Retinal pigment epithelial cell (primary cell): ENCODE results near the gene PSTPIP2.

ENCODE experiments used
- DNase-seq: peaks from one replicate; pipeline ENCODE4 v3.0.0-alpha.2; 2010; ENCODE audit warnings: low read depth
- H3K4me3 ChIP-seq: 2 replicates; pipeline ENCODE4 v1.5.1; 2011; ENCODE audit warnings: mild to moderate bottlenecking, low read length, control low read depth, moderate library complexity
- TF ChIP-seq, protein P1 (sequence below): conservative IDR thresholded peaks from 2 replicates; pipeline ENCODE4 v1.5.1; 2011; ENCODE audit warnings: low read depth, low read length, control low read depth, inconsistent platforms

Gene PSTPIP2

DNA sequence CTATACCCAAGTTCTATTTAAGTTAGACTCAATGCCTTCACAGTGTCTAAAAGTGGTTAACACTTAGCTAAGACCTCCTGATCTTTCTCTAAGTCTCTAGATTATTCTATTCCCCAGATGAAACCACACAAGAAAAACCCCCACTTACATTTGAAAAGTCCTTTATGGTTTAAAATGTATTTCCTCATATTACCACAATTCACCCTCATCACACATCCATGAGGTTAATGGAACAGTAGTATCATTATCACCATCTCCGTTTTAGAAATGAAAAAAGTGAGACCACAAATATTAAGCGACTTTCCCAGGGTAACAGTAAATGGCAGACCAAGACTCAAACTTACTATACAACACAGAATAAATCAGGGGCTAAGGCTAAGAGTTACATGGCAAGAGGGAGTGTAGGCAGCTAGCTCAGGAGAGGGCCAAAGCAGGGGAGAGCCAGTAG lies 133.5 kb downstream of the PSTPIP2 start:
- no peak for DNase-seq
- TF ChIP-seq, protein P1, sequence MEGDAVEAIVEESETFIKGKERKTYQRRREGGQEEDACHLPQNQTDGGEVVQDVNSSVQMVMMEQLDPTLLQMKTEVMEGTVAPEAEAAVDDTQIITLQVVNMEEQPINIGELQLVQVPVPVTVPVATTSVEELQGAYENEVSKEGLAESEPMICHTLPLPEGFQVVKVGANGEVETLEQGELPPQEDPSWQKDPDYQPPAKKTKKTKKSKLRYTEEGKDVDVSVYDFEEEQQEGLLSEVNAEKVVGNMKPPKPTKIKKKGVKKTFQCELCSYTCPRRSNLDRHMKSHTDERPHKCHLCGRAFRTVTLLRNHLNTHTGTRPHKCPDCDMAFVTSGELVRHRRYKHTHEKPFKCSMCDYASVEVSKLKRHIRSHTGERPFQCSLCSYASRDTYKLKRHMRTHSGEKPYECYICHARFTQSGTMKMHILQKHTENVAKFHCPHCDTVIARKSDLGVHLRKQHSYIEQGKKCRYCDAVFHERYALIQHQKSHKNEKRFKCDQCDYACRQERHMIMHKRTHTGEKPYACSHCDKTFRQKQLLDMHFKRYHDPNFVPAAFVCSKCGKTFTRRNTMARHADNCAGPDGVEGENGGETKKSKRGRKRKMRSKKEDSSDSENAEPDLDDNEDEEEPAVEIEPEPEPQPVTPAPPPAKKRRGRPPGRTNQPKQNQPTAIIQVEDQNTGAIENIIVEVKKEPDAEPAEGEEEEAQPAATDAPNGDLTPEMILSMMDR, result no peak

DNA sequence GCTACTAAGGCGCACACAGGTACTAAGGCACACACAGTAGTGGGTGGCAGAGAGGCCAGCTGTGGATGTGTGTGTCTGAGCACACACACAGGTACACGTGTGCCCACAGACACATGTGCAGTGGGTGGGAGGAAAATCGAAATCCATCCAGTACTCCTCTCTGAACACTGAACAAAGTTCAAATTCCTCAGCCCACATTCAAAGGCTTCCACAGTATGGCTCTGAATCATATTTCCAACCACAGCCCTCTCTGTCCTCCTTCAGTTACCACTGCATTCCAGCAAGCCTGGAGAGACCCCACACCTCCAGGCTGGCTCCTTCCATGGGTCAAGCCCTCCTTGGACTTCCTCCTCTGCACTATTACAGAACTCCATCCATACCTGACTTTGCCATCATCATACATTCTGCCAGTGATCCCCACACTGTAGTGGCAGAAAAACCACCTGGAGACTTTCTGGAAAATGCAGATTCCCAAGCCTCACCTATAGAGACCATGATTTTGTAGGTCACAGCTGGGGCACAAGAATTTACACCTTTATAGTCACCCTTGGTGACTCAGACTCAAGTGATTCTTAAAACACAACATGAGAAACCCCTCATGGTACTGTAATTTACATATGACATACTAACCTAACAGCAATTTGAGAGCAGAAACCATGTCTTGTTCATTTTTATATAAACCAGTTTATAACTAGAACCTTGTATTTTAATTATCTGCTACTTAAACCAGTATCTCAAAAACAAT lies 136.3 kb downstream of the PSTPIP2 start:
- TF ChIP-seq, protein P1, result no peak
- H3K4me3 ChIP-seq, result no peak overlapping the region
- no peak for DNase-seq

More for the DNA sequence above, 133.5 kb downstream of the PSTPIP2 start:
- H3K4me3 ChIP-seq, result no peak overlapping the region
